Vagina (tissue), 2 donors: ENCODE data around the gene FXYD6.

Experiments used
- CTCF ChIP-seq, 3 experiments: fragments of 450-650 bp in 2 of 3; fragments of 200-600 bp in 1 of 3; sonication (generic) in 1 of 3; IDR thresholded peaks; one replicate each; pipeline ENCODE4 v1.5.1; 2017 to 2019; ENCODE audit warnings: antibody characterized with exemption in 3 of 3, mild to moderate bottlenecking in 2 of 3, moderate library complexity in 2 of 3
- POLR2A ChIP-seq, 2 donors: fragments of 450-650 bp; IDR thresholded peaks; one replicate each; pipeline ENCODE4 v1.6.1; 2017; ENCODE audit warnings: antibody characterized with exemption in 2 of 2, mild to moderate bottlenecking in 2 of 2, moderate library complexity in 2 of 2
- POLR2AphosphoS5 ChIP-seq, 2 donors: sonication (generic); formaldehyde crosslinking; IDR thresholded peaks; one replicate each; pipeline ENCODE4 v1.9.0; 2017; ENCODE audit warnings: antibody characterized with exemption in 2 of 2, mild to moderate bottlenecking in 2 of 2, low read depth in 1 of 2; ENCODE audit not compliant: insufficient read depth in 1 of 2

DNA sequence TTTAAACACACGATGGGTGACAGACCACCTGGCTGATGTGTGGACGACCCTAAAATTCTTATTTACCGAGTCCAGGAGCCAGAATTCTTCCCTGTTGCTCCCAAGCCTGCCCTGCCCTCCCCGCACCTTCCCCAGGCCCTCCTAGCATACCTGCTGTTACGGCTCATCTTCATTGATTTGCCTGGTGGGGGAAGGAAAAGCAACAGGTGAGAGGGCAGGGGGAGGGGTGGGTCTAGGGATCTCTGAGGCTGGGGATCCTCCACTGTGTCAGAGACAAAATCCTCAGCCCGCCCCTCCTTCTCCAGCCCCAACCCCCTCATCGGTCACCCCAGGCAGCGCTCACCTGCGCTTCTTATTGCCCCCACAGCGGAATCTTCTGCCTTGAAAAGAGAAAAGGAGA is 55.9 kb downstream of the FXYD6 start:
- TF ChIP-seq CTCF (IDR thresholded peaks at IDR 0.05) = no peak
- TF ChIP-seq POLR2A (IDR thresholded peaks at IDR 0.05) = no peak
- TF ChIP-seq POLR2AphosphoS5 (IDR thresholded peaks at IDR 0.05; ENCODE audit: insufficient read depth in 1 of 2, low read depth in 1 of 2) = no peak
